Parathyroid adenoma (tissue), 2 donors: ENCODE data around the gene ADAMTSL4.

Source experiments
- H2AFZ ChIP-seq: fragments of 300-600 bp; sonication (generic); one replicate; pipeline ENCODE4 v1.7.0; 2017; ENCODE audit warnings: antibody characterized with exemption, mild to moderate bottlenecking
- H3K27ac ChIP-seq: fragments of 300-600 bp; sonication (generic); one replicate; pipeline ENCODE4 v1.7.0; 2017
- H3K27me3 ChIP-seq: fragments of 300-600 bp; sonication (generic); one replicate; pipeline ENCODE4 v1.7.0; 2017; ENCODE audit warnings: low read length; ENCODE audit not compliant: control insufficient read depth, insufficient read depth
- H3K36me3 ChIP-seq: fragments of 300-600 bp; sonication (generic); one replicate; pipeline ENCODE4 v1.7.0; 2017; ENCODE audit warnings: low read length; ENCODE audit not compliant: control insufficient read depth, insufficient read depth
- H3K4me1 ChIP-seq: fragments of 300-600 bp; sonication (generic); one replicate; pipeline ENCODE4 v1.7.0; 2017; ENCODE audit warnings: control low read depth
- H3K4me2 ChIP-seq: fragments of 300-600 bp; sonication (generic); one replicate; pipeline ENCODE4 v1.7.0; 2017; ENCODE audit warnings: low read length
- H3K4me3 ChIP-seq: fragments of 300-600 bp; sonication (generic); one replicate; pipeline ENCODE4 v1.7.0; 2017; ENCODE audit warnings: low read depth, low read length
- H3K79me2 ChIP-seq: fragments of 300-600 bp; sonication (generic); one replicate; pipeline ENCODE4 v1.7.0; 2017; ENCODE audit warnings: control low read depth
- H3K9ac ChIP-seq: fragments of 300-600 bp; sonication (generic); one replicate; pipeline ENCODE4 v1.7.0; 2017; ENCODE audit warnings: mild to moderate bottlenecking
- H3K9me3 ChIP-seq: fragments of 300-600 bp; sonication (generic); one replicate; pipeline ENCODE4 v1.7.0; 2017; ENCODE audit warnings: low read length; ENCODE audit not compliant: control insufficient read depth
- CTCF ChIP-seq: fragments of 300-600 bp; sonication (generic); IDR thresholded peaks from one replicate; pipeline ENCODE4 v1.7.0; 2017; ENCODE audit warnings: antibody characterized with exemption, mild to moderate bottlenecking
- donor health status: primary hyperparathyroidism.

ADAMTSL4 gene

GRCh38 chr1:150514913-150515327 is 34.3 kb upstream of the ADAMTSL4 start:
- H3K27ac ChIP-seq, result peak overlapping the region; percentile 39

GRCh38 chr1:150515328-150516049 is 33.7 kb upstream of the ADAMTSL4 start, which contains the start of gene FALEC:
Gene FALEC (plus strand): TSS chr1:150515752.
- Histone ChIP-seq H3K4me3 (peak within 1 kb of the TSS; percentile 80), H3K36me3 (no peaks in the 10 kb centered on the region), H2AFZ (peak within 1 kb of the TSS; percentile 93), H3K79me2 (no peaks in the 10 kb centered on the region), H3K27ac (peak within 1 kb of the TSS; percentile 39), H3K9me3 (no peaks in the 10 kb centered on the region), H3K4me1 (no peaks in the 10 kb centered on the region), H3K9ac (no peak within 1 kb of the TSS), H3K27me3 (no peaks in the 10 kb centered on the region), H3K4me2 (peak within 1 kb of the TSS; percentile 86)
- TF ChIP-seq CTCF, result no peak

More at GRCh38 chr1:150514913-150515327, 34.3 kb upstream of the ADAMTSL4 start:
- Histone ChIP-seq H3K4me2 (peak overlapping the region; percentile 86), H3K27me3 (no peaks in the 10 kb centered on the region), H3K9ac (no peak overlapping the region), H3K79me2 (no peaks in the 10 kb centered on the region), H3K36me3 (no peaks in the 10 kb centered on the region), H3K4me1 (no peaks in the 10 kb centered on the region), H2AFZ (peak overlapping the region; percentile 93), H3K9me3 (no peaks in the 10 kb centered on the region), H3K4me3 (peak overlapping the region; percentile 80)
- TF ChIP-seq CTCF, result no peak

- peak overlapping the region; percentile 86 for H3K4me2 ChIP-seq
- H3K36me3 ChIP-seq, result no peaks in the 10 kb centered on the region
- H3K9ac ChIP-seq, result no peak overlapping the region
- H3K4me3 ChIP-seq, result peak overlapping the region; percentile 80
- H3K4me1 ChIP-seq, result no peaks in the 10 kb centered on the region
- no peak for TF ChIP-seq CTCF
- no peaks in the 10 kb centered on the region for H3K9me3 ChIP-seq
- H3K79me2 ChIP-seq, result no peaks in the 10 kb centered on the region
- peak overlapping the region; percentile 93 for H2AFZ ChIP-seq
- H3K27me3 ChIP-seq, result no peaks in the 10 kb centered on the region
- H3K27ac ChIP-seq, result peak overlapping the region; percentile 39
These were observed 33.1 kb upstream of the ADAMTSL4 start for GRCh38 chr1:150516050-150516591.

- Histone ChIP-seq H3K27ac (no peak overlapping the region), H3K9me3 (no peaks in the 10 kb centered on the region), H3K9ac (no peak overlapping the region), H3K36me3 (no peaks in the 10 kb centered on the region), H3K4me2 (no peak overlapping the region), H3K4me3 (no peak overlapping the region), H3K79me2 (no peaks in the 10 kb centered on the region), H2AFZ (no peak overlapping the region), H3K4me1 (no peaks in the 10 kb centered on the region), H3K27me3 (no peaks in the 10 kb centered on the region)
- no peak for TF ChIP-seq CTCF
These were observed 32.6 kb upstream of the ADAMTSL4 start for GRCh38 chr1:150516616-150517015.
